Uterus (tissue), 4 donors: ENCODE measurements around the gene MTG2. TPM values are rescaled to one million over a fixed set of nuclear protein-coding genes. Genes with fewer than 3 reads are reported as not detected.

Experiments used
- DNase-seq, 2 donors: peaks; one replicate each; pipeline ENCODE4 v3.0.0-alpha.2; 2019 to 2020
- H3K27ac ChIP-seq, 2 donors: fragments of 200-600 bp; sonication (generic); 1 replicate in 1 of 2; 2 replicates in 1 of 2; pipeline ENCODE4 v1.5.1; 2016 to 2018
- H3K27me3 ChIP-seq, 2 donors: fragments of 200-600 bp; sonication (generic); one replicate each; pipeline ENCODE4 v1.5.1; 2018 to 2019; ENCODE audit warnings: control low read depth in 1 of 2
- H3K36me3 ChIP-seq, 2 donors: fragments of 200-600 bp; sonication (generic); one replicate each; pipeline ENCODE4 v1.5.1; 2019; ENCODE audit warnings: control low read depth in 1 of 2
- H3K4me1 ChIP-seq, 2 donors: fragments of 200-600 bp; sonication (generic); one replicate each; pipeline ENCODE4 v1.5.1; 2018 to 2019; ENCODE audit warnings: control low read depth in 1 of 2
- H3K4me3 ChIP-seq, 2 donors: fragments of 200-600 bp; sonication (generic); 1 replicate in 1 of 2; 2 replicates in 1 of 2; pipeline ENCODE4 v1.5.1; 2018 to 2019; ENCODE audit warnings: mild to moderate bottlenecking in 1 of 2
- H3K9me3 ChIP-seq, 2 donors: fragments of 200-600 bp; sonication (generic); one replicate each; pipeline ENCODE4 v1.5.1; 2019; ENCODE audit warnings: control low read depth in 1 of 2
- POLR2A ChIP-seq, 2 donors: fragments of 450-650 bp; IDR thresholded peaks; one replicate each; pipeline ENCODE4 v1.6.1; 2016; ENCODE audit warnings: antibody characterized with exemption in 2 of 2, mild to moderate bottlenecking in 1 of 2, moderate library complexity in 1 of 2
- intact Hi-C: fragments of 100-400 bp; cut with DNase I; formaldehyde crosslinking; loops from one replicate; pipeline ENCODE4 v1.15.1; 2023; ENCODE audit warnings: low total_unique reads
- total RNA-seq, 4 donors: library from RNA; depleted of rRNA in 3 of 4; stranded (reverse); fragments of >200 nt in 3 of 4; gene quantifications; one replicate each; pipeline versions ENCODE4 v1.1.0 to v1.2.4, GENCODE V29; 2014 to 2023
- TF ChIP-seq, protein P1 (sequence below), 4 experiments: fragments of 200-600 bp in 2 of 4; fragments of 450-650 bp in 2 of 4; sonication (generic) in 2 of 4; IDR thresholded peaks; one replicate each; pipeline ENCODE4 v1.5.1; 2016 to 2019; ENCODE audit warnings: antibody characterized with exemption in 4 of 4, mild to moderate bottlenecking in 2 of 4, moderate library complexity in 1 of 4
- donor health status: DM: yes; HTN: yes; CAD: no.

Gene MTG2
- total RNA-seq, 4 donors from 2014 or later, result 0.59 to 38.5 (median 22.7) TPM

DNA sequence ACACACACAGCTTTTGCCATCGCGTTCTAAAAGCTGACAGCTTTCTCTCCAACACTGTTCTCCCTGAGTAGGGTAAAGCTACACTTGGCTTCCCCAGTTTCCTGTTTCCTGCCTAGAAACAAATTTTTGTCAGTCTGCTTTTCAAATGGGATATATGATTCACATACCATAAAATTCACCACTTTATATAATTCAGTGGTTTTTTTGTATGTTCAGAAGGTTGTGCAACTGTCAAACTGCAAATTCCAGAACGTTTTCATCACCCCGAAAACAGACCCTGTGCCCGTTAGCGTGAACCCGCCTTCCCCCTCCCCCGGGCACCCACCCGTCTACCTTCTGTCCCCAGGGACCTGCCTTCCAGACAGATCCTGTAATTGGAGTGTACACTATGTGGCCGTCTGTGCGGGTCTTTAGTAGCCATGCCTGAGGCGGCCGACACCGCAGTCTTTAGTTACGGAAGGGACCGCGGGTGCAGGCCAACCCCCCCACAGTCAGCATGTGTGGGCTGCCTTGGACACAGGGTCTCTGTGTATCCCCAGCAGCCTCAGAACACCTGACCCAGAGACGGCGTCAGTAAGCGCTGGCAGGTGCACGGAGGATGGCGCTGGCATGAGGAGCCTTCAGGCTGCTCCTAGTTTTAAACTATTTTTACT, 20.7 kb downstream of the MTG2 start:
- no peak for DNase-seq

DNA sequence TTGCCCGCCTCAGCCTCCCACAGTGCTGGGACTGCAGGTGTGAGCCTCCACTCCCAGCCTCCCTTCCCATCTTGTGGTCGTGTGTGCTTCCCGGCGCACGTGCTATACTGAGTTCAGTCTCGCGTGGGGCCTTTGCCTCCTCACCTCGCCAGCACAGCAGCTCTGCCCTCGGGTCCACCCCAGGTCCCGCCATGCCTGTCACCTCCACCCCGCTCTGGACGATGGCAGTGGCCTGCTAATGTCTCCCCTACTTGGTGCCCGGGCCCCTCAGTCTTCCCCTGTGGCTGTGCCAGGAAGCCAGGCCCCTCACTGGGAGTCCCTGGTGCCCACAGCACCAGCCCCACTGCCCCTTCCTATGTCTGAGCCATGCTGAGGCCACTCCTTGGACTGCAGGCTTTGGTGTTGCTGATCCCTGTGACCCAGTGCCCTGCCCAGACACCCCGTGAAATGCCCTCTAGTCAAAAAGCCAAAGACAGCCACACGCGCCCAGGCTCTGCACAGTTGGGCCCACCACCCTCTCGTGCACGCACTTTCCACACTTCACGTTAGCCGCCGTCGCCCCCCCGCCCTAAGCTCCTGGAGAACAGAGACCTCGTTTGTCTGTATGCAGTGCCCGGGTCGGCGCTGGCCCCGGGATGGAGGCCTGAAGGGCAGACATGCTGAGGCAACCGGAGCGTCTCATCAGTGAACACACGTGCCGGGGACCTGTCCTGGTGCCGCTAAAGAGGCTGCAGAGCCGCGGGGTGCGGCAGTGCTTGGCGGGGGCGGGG, 23.0 kb downstream of the MTG2 start:
- peaks cover 2 to 3% of the 10 kb centered on the region in 2 donors for H3K27me3 ChIP-seq
- no peak for TF ChIP-seq POLR2A (IDR thresholded peaks at IDR 0.05)
- TF ChIP-seq, protein P1, sequence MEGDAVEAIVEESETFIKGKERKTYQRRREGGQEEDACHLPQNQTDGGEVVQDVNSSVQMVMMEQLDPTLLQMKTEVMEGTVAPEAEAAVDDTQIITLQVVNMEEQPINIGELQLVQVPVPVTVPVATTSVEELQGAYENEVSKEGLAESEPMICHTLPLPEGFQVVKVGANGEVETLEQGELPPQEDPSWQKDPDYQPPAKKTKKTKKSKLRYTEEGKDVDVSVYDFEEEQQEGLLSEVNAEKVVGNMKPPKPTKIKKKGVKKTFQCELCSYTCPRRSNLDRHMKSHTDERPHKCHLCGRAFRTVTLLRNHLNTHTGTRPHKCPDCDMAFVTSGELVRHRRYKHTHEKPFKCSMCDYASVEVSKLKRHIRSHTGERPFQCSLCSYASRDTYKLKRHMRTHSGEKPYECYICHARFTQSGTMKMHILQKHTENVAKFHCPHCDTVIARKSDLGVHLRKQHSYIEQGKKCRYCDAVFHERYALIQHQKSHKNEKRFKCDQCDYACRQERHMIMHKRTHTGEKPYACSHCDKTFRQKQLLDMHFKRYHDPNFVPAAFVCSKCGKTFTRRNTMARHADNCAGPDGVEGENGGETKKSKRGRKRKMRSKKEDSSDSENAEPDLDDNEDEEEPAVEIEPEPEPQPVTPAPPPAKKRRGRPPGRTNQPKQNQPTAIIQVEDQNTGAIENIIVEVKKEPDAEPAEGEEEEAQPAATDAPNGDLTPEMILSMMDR (IDR thresholded peaks at IDR 0.05), result no peak
- no peak for DNase-seq
- no peak overlapping the region for H3K4me3 ChIP-seq
- no peaks in the 10 kb centered on the region for H3K9me3 ChIP-seq
- no peaks in the 10 kb centered on the region for H3K36me3 ChIP-seq
- intact Hi-C loops, result no loop called here
- H3K27ac ChIP-seq, result no peak overlapping the region
- no peaks in the 10 kb centered on the region for H3K4me1 ChIP-seq

More for the DNA sequence above, 20.7 kb downstream of the MTG2 start:
- H3K4me1 ChIP-seq, result no peaks in the 10 kb centered on the region
- H3K4me3 ChIP-seq, result no peak overlapping the region
- no peak for TF ChIP-seq POLR2A (IDR thresholded peaks at IDR 0.05)
- TF ChIP-seq, protein P1 (IDR thresholded peaks at IDR 0.05), result no peak
- intact Hi-C loops, result no loop called here
- no peaks in the 10 kb centered on the region for H3K27me3 ChIP-seq
- H3K36me3 ChIP-seq, result no peaks in the 10 kb centered on the region
- H3K27ac ChIP-seq, result no peak overlapping the region
- no peaks in the 10 kb centered on the region for H3K9me3 ChIP-seq

DNA sequence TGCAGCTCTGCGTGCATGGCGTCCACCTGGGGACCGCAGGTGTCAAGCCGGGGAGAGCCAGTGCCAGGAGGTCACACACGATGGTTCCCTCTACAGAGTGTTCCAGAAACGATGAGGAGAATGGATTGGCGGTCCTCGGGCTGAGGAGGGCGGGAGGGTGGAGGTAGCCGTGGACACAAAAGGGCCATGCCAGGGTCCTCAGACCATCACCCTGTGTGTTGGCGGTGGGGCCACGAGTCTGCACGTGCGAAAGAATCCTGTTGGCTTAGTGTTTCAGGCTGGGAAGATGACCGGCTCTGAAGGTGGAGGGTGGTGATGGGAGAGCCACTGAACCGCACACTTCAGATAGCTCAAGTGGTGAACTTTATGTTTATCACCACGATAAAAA, 23.6 kb downstream of the MTG2 start:
- TF ChIP-seq, protein P1 (IDR thresholded peaks at IDR 0.05), result no peak
- TF ChIP-seq POLR2A (IDR thresholded peaks at IDR 0.05), result no peak
- H3K27me3 ChIP-seq, result peaks cover 3 to 8% of the 10 kb centered on the region in 2 donors
- intact Hi-C loops, result no loop called here
- no peaks in the 10 kb centered on the region for H3K36me3 ChIP-seq
- no peaks in the 10 kb centered on the region for H3K9me3 ChIP-seq
- no peak overlapping the region for H3K4me3 ChIP-seq
- DNase-seq, result no peak
- H3K4me1 ChIP-seq, result no peaks in the 10 kb centered on the region
- no peak overlapping the region for H3K27ac ChIP-seq

DNA sequence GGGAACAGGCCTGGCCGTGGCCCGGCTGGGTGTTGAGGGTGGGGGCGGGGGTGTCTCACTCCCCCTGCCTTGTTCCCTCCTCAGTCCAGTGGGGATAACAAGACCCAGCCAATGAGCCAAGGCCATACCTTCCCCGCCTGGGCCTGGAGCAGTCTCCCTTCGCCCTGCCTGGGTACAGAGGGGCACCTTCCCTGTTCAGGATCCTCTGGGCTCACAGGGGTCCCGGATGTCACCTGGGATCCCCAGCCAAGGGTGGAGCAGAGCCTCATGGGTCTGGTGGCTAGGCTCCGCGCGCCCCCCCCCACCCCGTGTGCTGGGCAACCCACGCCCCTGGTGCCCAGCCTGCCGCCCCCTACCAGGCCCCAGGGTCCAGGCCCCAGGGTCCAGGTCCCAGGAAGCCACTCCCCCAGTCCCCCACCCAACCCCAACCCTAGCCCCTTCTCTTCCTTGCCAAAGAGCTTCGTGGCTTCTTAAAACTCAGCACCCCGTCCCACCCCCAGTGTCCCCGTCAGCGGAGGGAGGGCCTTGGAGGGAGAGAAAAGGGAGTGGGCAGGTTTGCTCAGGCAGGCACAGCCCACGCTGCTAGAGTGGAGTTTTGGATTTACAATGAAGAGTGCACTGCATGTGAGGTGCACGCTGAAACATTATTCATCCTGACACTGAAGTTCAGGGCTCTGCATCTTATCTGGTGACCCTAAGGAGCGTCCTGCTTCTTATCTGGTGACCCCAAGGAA, 25.4 kb downstream of the MTG2 start:
- DNase-seq, result no peak
- no peak overlapping the region for H3K4me3 ChIP-seq
- no peaks in the 10 kb centered on the region for H3K9me3 ChIP-seq
- no peak overlapping the region for H3K27ac ChIP-seq
- no peaks in the 10 kb centered on the region for H3K36me3 ChIP-seq
- peaks cover 3 to 9% of the 10 kb centered on the region in 2 donors for H3K27me3 ChIP-seq
- TF ChIP-seq, protein P1 (IDR thresholded peaks at IDR 0.05), result no peak
- no peak for TF ChIP-seq POLR2A (IDR thresholded peaks at IDR 0.05)
- H3K4me1 ChIP-seq, result no peaks in the 10 kb centered on the region
- intact Hi-C loops, result no loop called here
